B cell (primary cell): Measurements from ENCODE around the gene FAM20C. TPM values are rescaled to one million over a fixed set of nuclear protein-coding genes. Genes with fewer than 3 reads are reported as not detected.

Experiments
- ATAC-seq: fragments of 200-7000 bp; cut with Tn5 transposase; one replicate; pipeline ENCODE4 v1.10.0; 2021; ENCODE audit warnings: low read depth, mild to moderate bottlenecking, moderate number of reproducible peaks, moderate library complexity
- CTCF ChIA-PET: fragments of 350-600 bp; sonication (Branson Sonifier 250); formaldehyde crosslinking; loops from one replicate; lab custom pipeline; 2021; ENCODE audit warnings: antibody characterized with exemption, inconsistent platforms; lab: Charles Lee
- POLR2A ChIA-PET: fragments of 350-600 bp; sonication (Branson Sonifier 250); formaldehyde crosslinking; loops from one replicate; lab custom pipeline; 2021; ENCODE audit warnings: antibody characterized with exemption; lab: Charles Lee
- DNase-seq: peaks from one replicate; pipeline ENCODE4 v3.0.0; 2013
- H2AFZ ChIP-seq: 2 replicates; pipeline ENCODE4 v1.6.1; 2012; ENCODE audit warnings: mild to moderate bottlenecking, low read depth, low read length; ENCODE audit not compliant: insufficient read depth, poor library complexity, severe bottlenecking
- H3K27ac ChIP-seq, 2 donors: 1 replicate in 1 of 2; 2 replicates in 1 of 2; pipeline ENCODE4 v1.5.1; 2012 to 2013; ENCODE audit warnings: low read length in 2 of 2, mild to moderate bottlenecking in 2 of 2, moderate library complexity in 1 of 2
- H3K27me3 ChIP-seq, 4 experiments: fragments of 200-600 bp in 1 of 4; sonication (generic) in 1 of 4; replicated peaks in 1 of 4; 1 replicate in 2 of 4; 2 replicates in 2 of 4; pipeline versions ENCODE4 v1.6.1 to v1.7.0; 2013 to 2016; ENCODE audit warnings: low read length in 3 of 4, mild to moderate bottlenecking in 2 of 4, mixed read lengths in 1 of 4, moderate library complexity in 1 of 4; ENCODE audit not compliant: insufficient read depth in 4 of 4, control insufficient read depth in 3 of 4; ENCODE audit errors: control extremely low read depth in 1 of 4
- H3K36me3 ChIP-seq, 2 experiments: replicated peaks in 1 of 2; 1 replicate in 1 of 2; 2 replicates in 1 of 2; pipeline versions ENCODE4 v1.6.1 to v1.7.1; 2013; ENCODE audit warnings: low read length in 1 of 2; ENCODE audit not compliant: insufficient read depth in 2 of 2, control insufficient read depth in 1 of 2; ENCODE audit errors: control extremely low read depth in 1 of 2, extremely low read depth in 1 of 2
- H3K4me1 ChIP-seq, 2 donors: fragments of 200-600 bp in 1 of 2; sonication (generic) in 1 of 2; 1 replicate in 1 of 2; 2 replicates in 1 of 2; pipeline versions ENCODE4 v1.5.1 to v1.6.1; 2013 to 2017; ENCODE audit warnings: low read length in 2 of 2; ENCODE audit not compliant: control insufficient read depth in 2 of 2, insufficient read depth in 2 of 2
- H3K4me2 ChIP-seq: replicated peaks from 2 replicates; pipeline ENCODE3; 2012; ENCODE audit warnings: mild to moderate bottlenecking, low read depth, low read length; ENCODE audit not compliant: poor library complexity, severe bottlenecking
- H3K4me3 ChIP-seq, 5 experiments: fragments of 200-600 bp in 1 of 5; sonication (generic) in 1 of 5; 1 replicate in 3 of 5; 2 replicates in 2 of 5; pipeline versions ENCODE4 v1.5.1 to v1.7.0; 2011 to 2016; ENCODE audit warnings: low read length in 4 of 5, mild to moderate bottlenecking in 4 of 5, low read depth in 2 of 5, control low read depth in 1 of 5, moderate library complexity in 1 of 5; ENCODE audit not compliant: insufficient read depth in 1 of 5; ENCODE audit errors: control extremely low read depth in 1 of 5, extremely low read depth in 1 of 5
- H3K79me2 ChIP-seq: fragments of 200-600 bp; sonication (generic); one replicate; pipeline ENCODE4 v1.6.0; 2016; ENCODE audit warnings: low read length; ENCODE audit not compliant: control insufficient read depth, insufficient read depth
- H3K9ac ChIP-seq: fragments of 200-600 bp; sonication (generic); 2 replicates; pipeline ENCODE4 v1.6.1; 2017; ENCODE audit warnings: mild to moderate bottlenecking, low read length, moderate library complexity
- H3K9me3 ChIP-seq, 3 donors: one replicate each; pipeline versions ENCODE4 v1.6.1 to v1.7.1; 2013; ENCODE audit warnings: low read length in 2 of 3; ENCODE audit not compliant: control insufficient read depth in 2 of 3, insufficient read depth in 1 of 3; ENCODE audit errors: control extremely low read depth in 1 of 3
- H4K20me1 ChIP-seq: 2 replicates; pipeline ENCODE4 v1.6.0; 2012; ENCODE audit warnings: mild to moderate bottlenecking, low read length; ENCODE audit not compliant: insufficient read depth, control insufficient read depth, poor library complexity, severe bottlenecking
- H3K27ac Mint-ChIP-seq: one replicate; pipeline ENCODE4 v1.8.0; 2021; ENCODE audit warnings: mixed read lengths
- H3K27me3 Mint-ChIP-seq: one replicate; pipeline ENCODE4 v1.8.0; 2021; ENCODE audit warnings: mixed read lengths
- H3K4me1 Mint-ChIP-seq: one replicate; pipeline ENCODE4 v1.8.0; 2021; ENCODE audit warnings: mixed read lengths
- H3K4me3 Mint-ChIP-seq: one replicate; pipeline ENCODE4 v1.8.0; 2021; ENCODE audit warnings: mixed read lengths
- H3K9me3 Mint-ChIP-seq: one replicate; pipeline ENCODE4 v1.8.0; 2022; ENCODE audit warnings: mixed read lengths; ENCODE audit not compliant: insufficient read depth
- CTCF ChIP-seq: fragments of 200-600 bp; IDR thresholded peaks from one replicate; pipeline ENCODE4 v1.8.0; 2022; ENCODE audit warnings: antibody characterized with exemption, mild to moderate bottlenecking
- EZH2 ChIP-seq: IDR thresholded peaks from 2 replicates; pipeline ENCODE4 v1.6.1; 2012; ENCODE audit warnings: borderline replicate concordance, low read depth, mild to moderate bottlenecking, moderate library complexity, low read length; ENCODE audit not compliant: insufficient read depth, poor library complexity, severe bottlenecking
- WGBS: methylation state at CpG from one replicate; pipeline ENCODE4 v1.1.5; 2013; ENCODE audit warnings: missing lambda C conversion rate; ENCODE audit not compliant: insufficient coverage; 5-methylcytosine and 5-hydroxymethylcytosine counted together
- intact Hi-C: fragments of 100-400 bp; cut with micrococcal nuclease; formaldehyde crosslinking; loops from one replicate; pipeline ENCODE4 v1.10.0; 2022
- polyA plus RNA-seq: library from polyadenylated mRNA; depleted of rRNA; stranded (reverse); fragments of >200 nt; gene quantifications from 2 replicates; pipeline ENCODE4 v1.2.3, GENCODE V29; 2012
- total RNA-seq, 2 donors: library from RNA; stranded (reverse); fragments of 120-200 nt in 1 of 2; gene quantifications; 1 replicate in 1 of 2; 2 replicates in 1 of 2; pipeline versions ENCODE4 v1.2.3 to v1.2.4, GENCODE V29; 2013 to 2022

Gene FAM20C
- total and polyA plus RNA-seq, 2 donors (not counting 1 experiment from before 2014, with no cell fraction given): 0.54 to 0.81 TPM

- Histone ChIP-seq H3K79me2 (no peaks in the 10 kb centered on the region), H3K36me3 (no peaks in the 10 kb centered on the region), H3K9ac (no peak overlapping the region), H3K4me2 (no peak overlapping the region), H3K9me3 (peaks cover 0 to 47% (median 7%) of the 10 kb centered on the region in 3 donors), H2AFZ (no peak overlapping the region), H3K4me1 (no peaks in the 10 kb centered on the region), H3K27me3 (peaks cover 0 to 3% (median 0%) of the 10 kb centered on the region in 4 experiments), H4K20me1 (no peaks in the 10 kb centered on the region), H3K4me3 (no peak overlapping the region), H3K27ac (no peak overlapping the region)
- POLR2A ChIA-PET: no interaction called here
- no peak for ATAC-seq
- no peak for DNase-seq
- peaks cover 6% of the 10 kb centered on the region for H3K9me3 Mint-ChIP-seq
- CTCF ChIA-PET: no interaction called here
- no peaks in the 10 kb centered on the region for H3K4me1 Mint-ChIP-seq
- no peak overlapping the region for H3K4me3 Mint-ChIP-seq
- H3K27me3 Mint-ChIP-seq: no peaks in the 10 kb centered on the region
- H3K27ac Mint-ChIP-seq: no peak overlapping the region
- TF ChIP-seq EZH2: no peak
- no peak for TF ChIP-seq CTCF
- WGBS: 88% methylated on average over 8 of the region's 14 CpGs
- intact Hi-C loops: no loop called here
Observed at GRCh38 chr7:271266-272107, 79.1 kb downstream of the FAM20C start.

GRCh38 chr7:272108-272615, 79.8 kb downstream of the FAM20C start:
- Histone ChIP-seq H3K9me3 (peaks cover 0 to 44% (median 7%) of the 10 kb centered on the region in 3 donors), H3K4me2 (no peak overlapping the region), H4K20me1 (no peaks in the 10 kb centered on the region), H3K27ac (no peak overlapping the region), H3K4me1 (no peaks in the 10 kb centered on the region), H3K36me3 (no peaks in the 10 kb centered on the region), H3K4me3 (no peak overlapping the region), H3K27me3 (peaks cover 0 to 5% (median 0%) of the 10 kb centered on the region in 4 experiments), H3K9ac (no peak overlapping the region), H3K79me2 (no peaks in the 10 kb centered on the region), H2AFZ (no peak overlapping the region)
- no peak overlapping the region for H3K4me3 Mint-ChIP-seq
- H3K4me1 Mint-ChIP-seq: no peaks in the 10 kb centered on the region
- ATAC-seq: no peak
- peaks cover 7% of the 10 kb centered on the region for H3K9me3 Mint-ChIP-seq
- no peak for TF ChIP-seq EZH2
- TF ChIP-seq CTCF: no peak
- peaks cover 1% of the 10 kb centered on the region for H3K27me3 Mint-ChIP-seq
- DNase-seq: no peak
- no peak overlapping the region for H3K27ac Mint-ChIP-seq
- POLR2A ChIA-PET: no interaction called here
- 92% methylated on average over 15 of the region's 18 CpGs for WGBS
- CTCF ChIA-PET: no interaction called here
- intact Hi-C loops: no loop called here
